Measurements from ENCODE around the gene ELP4. TPM values are rescaled to one million over a fixed set of nuclear protein-coding genes. Genes with fewer than 3 reads are reported as not detected.

Gene ELP4
- total RNA-seq, 2 experiments from 2014 or later = 20.7 to 25.1 TPM

DNA sequence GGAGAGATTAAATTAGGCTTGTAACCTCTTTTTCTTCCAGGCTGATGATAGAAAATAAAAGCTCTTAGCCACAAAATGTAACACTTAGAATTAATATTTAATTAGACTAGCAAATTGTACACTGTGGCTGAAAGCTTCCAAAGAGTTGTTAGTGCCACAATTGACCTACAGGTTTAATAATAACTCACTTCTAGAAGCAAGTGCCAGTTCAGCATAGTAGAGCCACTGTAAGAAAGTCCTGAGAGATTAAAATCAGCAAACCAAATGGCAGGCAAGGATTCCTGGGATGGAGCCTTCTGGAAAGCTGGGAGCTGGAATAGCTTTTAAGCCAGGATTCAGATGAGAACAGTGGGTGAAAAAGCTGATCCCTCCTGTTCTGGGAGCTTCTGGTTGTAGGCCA lies 131.0 kb downstream of the ELP4 start:
- H3K27ac Mint-ChIP-seq = no peak overlapping the region
- H3K4me1 Mint-ChIP-seq = no peaks in the 10 kb centered on the region
- H3K9me3 Mint-ChIP-seq = no peaks in the 10 kb centered on the region
- H3K27me3 Mint-ChIP-seq = no peaks in the 10 kb centered on the region
- H3K4me3 Mint-ChIP-seq = no peak overlapping the region
- POLR2A ChIA-PET = no interaction called here
- DNase-seq = no peak
- no peak for ATAC-seq (ENCODE audit: low read depth)
- H3K36me3 Mint-ChIP-seq = no peaks in the 10 kb centered on the region

DNA sequence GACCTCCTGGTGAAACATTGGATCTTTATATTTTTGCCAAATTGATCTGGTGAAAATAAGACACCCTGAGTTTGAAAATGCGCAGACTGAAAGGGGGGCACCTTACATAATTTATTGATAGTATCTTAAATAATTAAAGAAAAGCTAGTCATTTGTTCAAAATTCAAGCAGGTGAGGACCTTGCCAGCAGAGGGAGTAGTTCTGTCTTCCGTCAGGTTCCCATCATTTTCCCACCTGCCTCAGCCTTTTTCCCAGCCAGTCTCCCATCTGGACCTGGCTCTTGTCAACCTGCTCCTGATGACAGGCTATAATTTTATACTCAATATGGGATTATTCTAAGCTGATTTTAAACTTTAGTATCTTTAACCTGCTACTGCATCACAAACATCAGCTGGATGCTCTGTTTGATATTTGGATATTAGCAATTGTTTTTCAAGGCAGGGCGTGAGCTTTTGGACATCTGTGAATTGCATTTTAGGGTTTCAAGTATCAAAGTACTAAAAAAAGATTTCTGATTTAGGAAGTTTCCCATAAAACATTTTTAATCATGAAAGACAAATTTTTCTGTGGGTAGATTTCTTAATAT lies 132.0 kb downstream of the ELP4 start:
- no peaks in the 10 kb centered on the region for H3K36me3 Mint-ChIP-seq
- no peak overlapping the region for H3K27ac Mint-ChIP-seq
- DNase-seq = no peak
- ATAC-seq (ENCODE audit: low read depth) = no peak
- H3K27me3 Mint-ChIP-seq = no peaks in the 10 kb centered on the region
- POLR2A ChIA-PET = no interaction called here
- no peak overlapping the region for H3K4me3 Mint-ChIP-seq
- H3K4me1 Mint-ChIP-seq = no peaks in the 10 kb centered on the region
- H3K9me3 Mint-ChIP-seq = no peaks in the 10 kb centered on the region

DNA sequence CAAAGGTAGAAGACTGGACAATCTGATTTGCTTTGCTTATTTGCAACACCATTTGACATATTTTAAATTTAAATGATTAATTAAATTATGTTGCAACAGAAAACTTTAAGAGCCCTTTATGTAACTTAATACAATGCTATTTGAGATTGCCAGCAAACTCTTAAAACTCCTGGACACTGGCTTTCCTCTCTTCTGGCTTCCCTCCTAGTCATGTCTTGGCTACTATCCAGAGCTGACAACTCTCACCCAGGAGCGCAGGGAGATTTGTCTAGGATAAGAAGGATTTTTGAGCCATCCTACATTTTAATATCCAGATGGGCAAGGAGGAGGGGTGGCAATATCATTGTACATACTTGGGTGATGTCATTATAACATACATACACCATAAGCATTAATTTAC lies 134.3 kb downstream of the ELP4 start:
- ATAC-seq (ENCODE audit: low read depth) = no peak
- H3K4me3 Mint-ChIP-seq = no peak overlapping the region
- no peaks in the 10 kb centered on the region for H3K9me3 Mint-ChIP-seq
- POLR2A ChIA-PET = no interaction called here
- no peaks in the 10 kb centered on the region for H3K36me3 Mint-ChIP-seq
- DNase-seq = no peak
- H3K27ac Mint-ChIP-seq = no peak overlapping the region
- no peaks in the 10 kb centered on the region for H3K4me1 Mint-ChIP-seq
- H3K27me3 Mint-ChIP-seq = no peaks in the 10 kb centered on the region

DNA sequence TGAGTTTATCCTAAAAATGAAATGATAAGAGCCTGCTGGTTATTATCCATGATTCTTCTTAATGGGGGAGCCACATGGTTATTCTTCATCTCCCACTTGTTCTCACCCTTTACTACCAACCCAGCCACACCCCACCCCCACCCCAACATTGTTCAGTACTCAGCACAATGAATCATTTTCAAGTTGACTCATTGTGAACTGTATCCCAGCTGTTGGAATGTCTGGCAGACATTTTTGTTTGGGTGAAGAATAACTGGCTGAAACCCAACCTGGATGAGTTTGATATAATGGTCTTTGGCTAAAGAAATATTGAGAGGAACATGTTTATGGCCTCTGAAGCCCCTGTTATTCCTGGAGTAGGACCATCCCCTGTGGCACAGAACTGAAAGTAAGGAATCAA lies 136.2 kb downstream of the ELP4 start:
- H3K4me3 Mint-ChIP-seq = no peak overlapping the region
- no peaks in the 10 kb centered on the region for H3K27me3 Mint-ChIP-seq
- H3K36me3 Mint-ChIP-seq = no peaks in the 10 kb centered on the region
- ATAC-seq (ENCODE audit: low read depth) (no peak), DNase-seq (no peak)
- POLR2A ChIA-PET = no interaction called here
- H3K4me1 Mint-ChIP-seq = no peaks in the 10 kb centered on the region
- no peak overlapping the region for H3K27ac Mint-ChIP-seq
- H3K9me3 Mint-ChIP-seq = no peaks in the 10 kb centered on the region

DNA sequence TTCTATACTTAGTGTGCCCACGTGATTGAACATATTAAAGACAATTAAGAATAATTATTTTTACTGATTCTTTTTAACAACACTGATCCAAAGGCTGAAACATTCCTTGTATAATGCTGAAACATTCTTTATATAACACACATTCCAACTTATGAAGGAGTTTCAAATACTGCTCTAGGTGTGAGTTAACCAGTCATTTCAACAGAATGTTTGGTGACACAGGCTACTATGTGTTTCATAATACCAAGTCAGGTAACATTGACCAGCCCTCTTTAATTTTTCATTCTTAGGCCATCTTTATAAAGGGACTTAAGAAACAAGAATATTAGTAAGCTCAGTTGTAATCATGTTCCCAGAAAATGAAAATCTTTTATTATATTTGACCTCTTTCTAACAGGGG lies 136.6 kb downstream of the ELP4 start:
- Mint-ChIP-seq H3K27ac (no peak overlapping the region), H3K4me3 (no peak overlapping the region), H3K9me3 (no peaks in the 10 kb centered on the region), H3K27me3 (no peaks in the 10 kb centered on the region), H3K36me3 (peaks cover 3% of the 10 kb centered on the region), H3K4me1 (no peaks in the 10 kb centered on the region)
- POLR2A ChIA-PET = no interaction called here
- ATAC-seq (ENCODE audit: low read depth) (no peak), DNase-seq (no peak)

DNA sequence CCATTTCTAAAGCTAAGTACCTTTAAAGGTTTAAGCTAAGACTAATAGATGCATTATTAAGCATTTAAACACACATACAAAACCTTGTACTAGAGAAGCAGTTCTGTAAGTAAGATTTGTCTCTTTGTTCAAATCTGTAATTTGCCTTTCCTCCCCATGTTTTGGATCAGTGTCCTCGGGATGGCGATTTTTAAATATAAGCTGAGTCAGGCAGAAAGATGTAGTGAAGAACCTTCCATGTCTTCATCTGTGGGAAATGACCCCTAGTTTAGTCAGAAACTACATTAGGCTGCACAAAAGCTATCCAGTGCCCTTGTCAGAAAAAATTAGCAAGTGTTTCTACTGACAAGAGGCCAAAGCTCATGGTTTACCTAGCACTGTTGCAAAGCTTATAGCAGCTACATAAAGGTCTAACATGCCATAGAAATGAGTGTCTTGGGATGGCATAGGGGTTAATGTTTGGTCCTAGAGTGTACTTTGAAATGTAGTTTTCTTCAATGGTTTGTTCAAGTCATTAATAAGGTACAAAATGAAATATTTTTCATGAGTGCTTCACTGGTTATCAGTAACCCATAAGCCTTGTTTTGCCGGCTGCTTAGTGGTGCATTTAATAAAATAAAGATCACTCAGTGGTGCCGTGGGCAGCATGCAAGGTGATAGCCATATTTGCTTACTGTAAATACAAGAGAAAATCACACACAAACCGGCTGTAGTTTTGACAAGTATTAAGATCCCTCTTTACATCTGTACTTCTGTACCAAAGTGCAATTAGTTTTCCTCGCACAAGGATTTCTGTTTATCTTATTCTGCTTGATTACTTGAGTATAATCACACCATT lies 139.8 kb downstream of the ELP4 start:
- Mint-ChIP-seq H3K27me3 (no peaks in the 10 kb centered on the region), H3K9me3 (no peaks in the 10 kb centered on the region), H3K27ac (no peak overlapping the region), H3K4me3 (no peak overlapping the region), H3K36me3 (peaks cover 3% of the 10 kb centered on the region), H3K4me1 (no peaks in the 10 kb centered on the region)
- ATAC-seq (ENCODE audit: low read depth) = no peak
- no peak for DNase-seq
- POLR2A ChIA-PET = no interaction called here

DNA sequence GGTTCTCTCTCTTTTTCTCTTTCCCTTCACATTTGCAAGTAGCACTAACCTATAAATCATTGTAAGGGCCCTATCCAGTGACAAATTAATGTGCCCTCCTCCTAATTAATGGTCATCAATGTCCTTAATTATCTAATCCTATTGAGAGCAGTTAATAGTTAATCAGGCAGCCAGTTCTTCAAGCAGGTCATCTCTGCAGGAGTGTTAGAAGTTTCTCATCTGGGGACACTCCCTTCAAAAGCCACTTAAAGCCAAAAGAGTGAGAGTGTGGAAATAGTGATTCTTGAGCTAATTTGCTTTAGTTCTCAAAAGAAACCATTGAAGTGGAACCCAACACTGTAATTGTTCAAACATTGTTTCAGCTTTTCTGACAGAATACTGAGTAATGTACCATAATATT lies 141.6 kb downstream of the ELP4 start:
- POLR2A ChIA-PET = no interaction called here
- Mint-ChIP-seq H3K4me1 (no peaks in the 10 kb centered on the region), H3K27ac (no peak overlapping the region), H3K36me3 (peaks cover 3% of the 10 kb centered on the region), H3K9me3 (no peaks in the 10 kb centered on the region), H3K4me3 (no peak overlapping the region), H3K27me3 (no peaks in the 10 kb centered on the region)
- DNase-seq = no peak
- ATAC-seq (ENCODE audit: low read depth) = no peak

DNA sequence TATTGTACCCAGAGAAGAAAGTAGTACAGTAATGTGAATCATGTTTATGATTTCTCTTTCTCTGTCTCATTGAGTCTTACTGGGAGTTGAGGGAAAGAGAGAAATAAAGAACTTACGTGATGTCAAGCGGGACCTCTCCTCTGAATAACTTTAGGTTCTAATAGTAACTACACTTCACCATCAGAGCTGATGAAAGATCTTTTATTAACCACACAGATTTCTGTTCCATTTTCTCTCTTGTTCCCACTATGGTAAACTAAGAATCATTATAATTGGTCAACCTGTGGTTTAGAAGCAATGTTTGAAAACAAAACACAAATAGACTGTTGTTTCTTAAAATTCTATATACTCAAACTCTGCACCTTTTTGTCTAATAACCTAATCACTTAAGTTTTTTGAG lies 142.3 kb downstream of the ELP4 start:
- no peaks in the 10 kb centered on the region for H3K9me3 Mint-ChIP-seq
- peaks cover 3% of the 10 kb centered on the region for H3K36me3 Mint-ChIP-seq
- H3K4me1 Mint-ChIP-seq = no peaks in the 10 kb centered on the region
- DNase-seq (no peak), ATAC-seq (ENCODE audit: low read depth) (no peak)
- no peaks in the 10 kb centered on the region for H3K27me3 Mint-ChIP-seq
- no peak overlapping the region for H3K4me3 Mint-ChIP-seq
- no peak overlapping the region for H3K27ac Mint-ChIP-seq
- POLR2A ChIA-PET = no interaction called here

DNA sequence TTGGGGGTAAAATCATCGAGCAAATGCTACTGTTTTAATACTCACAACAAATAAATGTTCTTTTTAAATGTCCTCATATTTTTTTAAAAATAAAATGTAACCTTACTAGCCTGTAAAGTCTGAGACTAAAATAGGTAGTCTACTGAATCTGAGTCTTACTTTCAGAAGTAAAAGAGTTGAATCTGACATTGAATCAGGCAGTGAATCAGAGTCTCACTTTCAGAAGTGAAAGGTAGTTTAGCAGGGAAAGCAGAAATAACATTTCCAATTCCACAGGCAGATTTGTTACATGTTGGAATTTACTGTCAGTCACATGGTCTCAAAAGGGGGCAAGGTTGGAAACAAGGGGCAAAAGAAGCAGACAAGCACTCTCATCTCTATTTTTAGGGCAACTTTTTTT lies 143.0 kb downstream of the ELP4 start:
- Mint-ChIP-seq H3K36me3 (peaks cover 3% of the 10 kb centered on the region), H3K4me3 (no peak overlapping the region), H3K4me1 (no peaks in the 10 kb centered on the region), H3K27ac (no peak overlapping the region), H3K27me3 (no peaks in the 10 kb centered on the region), H3K9me3 (no peaks in the 10 kb centered on the region)
- POLR2A ChIA-PET = no interaction called here
- ATAC-seq (ENCODE audit: low read depth) (no peak), DNase-seq (no peak)

DNA sequence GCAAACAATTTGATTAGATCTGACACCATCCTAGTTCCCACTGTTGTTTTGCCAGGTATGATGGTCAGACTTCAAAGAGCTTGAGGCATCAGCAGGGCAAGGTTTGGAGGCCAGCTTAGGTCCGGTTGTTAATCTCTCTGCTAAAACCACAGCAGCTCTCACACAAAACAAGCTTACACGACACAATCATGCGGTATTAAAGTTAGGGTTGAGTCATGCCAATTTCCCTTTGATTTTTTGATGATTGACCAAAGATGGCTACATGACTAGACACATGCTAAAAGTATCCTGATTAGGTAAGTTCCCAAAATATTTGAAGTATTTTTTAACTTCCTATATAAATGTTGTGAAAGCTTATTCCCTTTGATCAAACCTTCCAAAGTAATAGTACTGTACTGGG lies 145.9 kb downstream of the ELP4 start:
- no peaks in the 10 kb centered on the region for H3K27me3 Mint-ChIP-seq

DNA sequence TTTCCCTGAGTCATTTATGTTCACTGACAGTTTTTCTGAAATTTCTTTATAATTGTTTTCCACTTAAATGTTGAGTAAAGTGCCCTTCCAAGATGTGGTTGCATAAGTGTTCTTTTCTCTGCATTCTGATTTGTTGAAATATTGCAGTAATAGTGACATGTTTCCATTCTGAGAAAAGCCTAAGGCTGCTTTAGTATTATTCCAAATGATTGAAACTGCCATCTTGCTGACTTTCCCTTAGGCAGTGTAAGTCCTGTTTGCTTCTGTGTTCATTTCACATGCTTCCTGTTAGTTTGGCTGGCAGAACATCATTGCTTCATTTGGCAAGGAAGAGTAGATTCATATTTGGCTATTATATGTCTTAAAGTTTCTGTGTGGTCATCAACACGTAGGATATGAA lies 146.5 kb downstream of the ELP4 start:
- ATAC-seq (ENCODE audit: low read depth) (no peak), DNase-seq (no peak)
- no peaks in the 10 kb centered on the region for H3K27me3 Mint-ChIP-seq
- H3K9me3 Mint-ChIP-seq = no peaks in the 10 kb centered on the region
- no peak overlapping the region for H3K27ac Mint-ChIP-seq
- no peak overlapping the region for H3K4me3 Mint-ChIP-seq
- H3K36me3 Mint-ChIP-seq = peaks cover 2% of the 10 kb centered on the region
- POLR2A ChIA-PET = no interaction called here
- no peaks in the 10 kb centered on the region for H3K4me1 Mint-ChIP-seq

More for the DNA sequence above, 145.9 kb downstream of the ELP4 start:
- ATAC-seq (ENCODE audit: low read depth) (no peak), DNase-seq (no peak)
- Mint-ChIP-seq H3K4me1 (no peaks in the 10 kb centered on the region), H3K27ac (no peak overlapping the region), H3K9me3 (no peaks in the 10 kb centered on the region), H3K4me3 (no peak overlapping the region), H3K36me3 (peaks cover 3% of the 10 kb centered on the region)
- POLR2A ChIA-PET = no interaction called here

DNA sequence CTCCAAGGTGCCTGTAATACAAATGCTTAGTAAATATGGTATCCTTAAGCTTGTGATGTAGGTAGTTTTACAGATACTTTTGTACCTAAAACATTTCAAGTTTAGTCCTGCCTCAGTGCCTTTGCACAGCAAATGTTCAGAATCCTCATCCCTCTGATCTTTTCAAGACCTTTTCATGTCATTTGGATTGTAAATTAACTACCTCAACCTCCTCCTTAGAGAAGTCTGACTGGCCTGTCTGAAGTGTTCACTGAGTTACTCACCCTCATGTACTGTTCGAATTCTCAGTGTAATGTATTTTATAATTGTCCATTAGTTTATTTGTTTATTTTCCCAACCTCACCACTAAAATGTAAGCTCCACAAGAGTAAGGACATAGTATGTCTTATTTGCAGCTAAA lies 147.5 kb downstream of the ELP4 start:
- ATAC-seq (ENCODE audit: low read depth) (no peak), DNase-seq (no peak)
- Mint-ChIP-seq H3K4me3 (no peak overlapping the region), H3K9me3 (no peaks in the 10 kb centered on the region), H3K27ac (no peak overlapping the region), H3K27me3 (no peaks in the 10 kb centered on the region), H3K4me1 (no peaks in the 10 kb centered on the region), H3K36me3 (no peaks in the 10 kb centered on the region)
- POLR2A ChIA-PET = no interaction called here

DNA sequence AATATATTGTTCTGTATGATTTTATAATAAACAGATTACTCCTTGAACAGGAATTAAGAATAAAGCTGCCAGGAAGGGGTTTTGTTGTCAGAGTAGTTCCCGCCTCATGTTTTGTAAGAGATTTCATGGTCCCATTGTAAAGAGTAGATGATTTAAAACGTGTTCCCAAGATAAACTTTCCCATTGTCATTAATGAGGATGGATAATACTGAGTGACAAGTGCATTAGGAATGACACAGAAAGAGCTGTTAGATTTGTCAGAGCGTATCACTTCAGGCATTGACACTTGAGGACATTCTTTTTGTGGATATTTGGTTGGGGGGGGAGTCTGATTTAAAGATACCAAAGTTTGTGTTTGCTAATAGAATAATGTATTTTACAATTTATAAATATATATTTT lies 154.6 kb downstream of the ELP4 start:
- H3K4me3 Mint-ChIP-seq = no peak overlapping the region
- H3K27ac Mint-ChIP-seq = no peak overlapping the region
- DNase-seq = no peak
- no peak for ATAC-seq (ENCODE audit: low read depth)
- POLR2A ChIA-PET = no interaction called here
- H3K27me3 Mint-ChIP-seq = no peaks in the 10 kb centered on the region
- H3K36me3 Mint-ChIP-seq = peaks cover 2% of the 10 kb centered on the region
- no peaks in the 10 kb centered on the region for H3K9me3 Mint-ChIP-seq
- H3K4me1 Mint-ChIP-seq = no peaks in the 10 kb centered on the region

DNA sequence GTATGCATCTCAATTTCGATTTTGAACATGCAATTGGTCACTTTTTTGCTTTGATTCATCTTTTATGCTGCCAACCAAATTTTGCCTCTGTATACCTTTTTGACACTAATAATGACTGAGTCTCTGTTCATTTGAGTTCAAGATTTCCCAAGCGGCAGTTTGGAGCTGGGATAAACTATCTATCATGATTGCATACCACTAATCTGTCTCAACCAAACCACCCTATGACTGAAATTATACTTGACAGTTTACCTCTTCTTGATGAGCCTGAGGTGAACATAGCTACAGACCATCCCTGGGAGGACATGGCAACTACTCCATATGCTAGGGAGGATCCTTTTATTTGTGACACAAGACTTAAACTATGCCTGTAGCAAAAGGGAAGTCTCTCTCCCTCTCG lies 155.4 kb downstream of the ELP4 start:
- H3K36me3 Mint-ChIP-seq = peaks cover 3% of the 10 kb centered on the region
- DNase-seq = no peak
- H3K27ac Mint-ChIP-seq = no peak overlapping the region
- H3K4me3 Mint-ChIP-seq = no peak overlapping the region
- no peak for ATAC-seq (ENCODE audit: low read depth)
- POLR2A ChIA-PET = no interaction called here
- H3K4me1 Mint-ChIP-seq = no peaks in the 10 kb centered on the region
- no peaks in the 10 kb centered on the region for H3K9me3 Mint-ChIP-seq
- H3K27me3 Mint-ChIP-seq = no peaks in the 10 kb centered on the region
